Fibroblast of gingiva (primary cell): ENCODE measurements around the gene ETV4.

Experiments used
- DNase-seq: peaks from one replicate; pipeline ENCODE4 v3.0.0-alpha.2; 2011; ENCODE audit warnings: low read depth

ETV4 gene

DNA sequence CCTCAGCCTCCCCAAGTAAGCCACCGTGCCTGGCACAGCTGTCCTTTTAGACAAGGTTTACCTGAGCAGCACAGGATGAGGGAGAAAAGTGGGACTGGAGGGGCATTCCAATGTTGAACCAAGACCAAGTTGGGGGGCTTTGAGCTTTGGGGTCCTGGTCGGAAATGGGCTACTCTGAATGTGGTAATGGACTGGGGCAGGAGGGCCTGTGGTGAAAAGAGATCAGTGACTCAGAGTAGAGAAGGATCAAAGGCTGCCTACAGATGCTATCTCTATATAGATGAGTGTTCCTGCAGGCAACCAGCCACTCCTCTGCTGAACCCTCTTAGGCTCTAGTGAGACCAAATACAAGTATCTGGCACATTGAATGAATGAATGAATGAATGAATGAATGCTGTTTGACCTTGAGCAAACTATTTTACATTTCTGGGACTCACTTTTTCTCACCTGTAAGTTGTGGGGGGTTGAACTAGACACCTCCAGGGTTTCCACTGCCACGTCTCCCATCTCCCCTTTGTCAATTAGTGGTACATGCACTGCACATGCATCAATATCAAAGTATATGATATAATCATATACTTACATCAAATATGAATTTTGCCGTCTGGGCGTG is 26.3 kb upstream of the ETV4 start:
- no peak for DNase-seq

- DNase-seq = no peak
Observed at GRCh38 chr17:43570518-43570928, 24.4 kb upstream of the ETV4 start.

- no peak for DNase-seq
Observed at GRCh38 chr17:43568506-43569082, 22.5 kb upstream of the ETV4 start.

DNA sequence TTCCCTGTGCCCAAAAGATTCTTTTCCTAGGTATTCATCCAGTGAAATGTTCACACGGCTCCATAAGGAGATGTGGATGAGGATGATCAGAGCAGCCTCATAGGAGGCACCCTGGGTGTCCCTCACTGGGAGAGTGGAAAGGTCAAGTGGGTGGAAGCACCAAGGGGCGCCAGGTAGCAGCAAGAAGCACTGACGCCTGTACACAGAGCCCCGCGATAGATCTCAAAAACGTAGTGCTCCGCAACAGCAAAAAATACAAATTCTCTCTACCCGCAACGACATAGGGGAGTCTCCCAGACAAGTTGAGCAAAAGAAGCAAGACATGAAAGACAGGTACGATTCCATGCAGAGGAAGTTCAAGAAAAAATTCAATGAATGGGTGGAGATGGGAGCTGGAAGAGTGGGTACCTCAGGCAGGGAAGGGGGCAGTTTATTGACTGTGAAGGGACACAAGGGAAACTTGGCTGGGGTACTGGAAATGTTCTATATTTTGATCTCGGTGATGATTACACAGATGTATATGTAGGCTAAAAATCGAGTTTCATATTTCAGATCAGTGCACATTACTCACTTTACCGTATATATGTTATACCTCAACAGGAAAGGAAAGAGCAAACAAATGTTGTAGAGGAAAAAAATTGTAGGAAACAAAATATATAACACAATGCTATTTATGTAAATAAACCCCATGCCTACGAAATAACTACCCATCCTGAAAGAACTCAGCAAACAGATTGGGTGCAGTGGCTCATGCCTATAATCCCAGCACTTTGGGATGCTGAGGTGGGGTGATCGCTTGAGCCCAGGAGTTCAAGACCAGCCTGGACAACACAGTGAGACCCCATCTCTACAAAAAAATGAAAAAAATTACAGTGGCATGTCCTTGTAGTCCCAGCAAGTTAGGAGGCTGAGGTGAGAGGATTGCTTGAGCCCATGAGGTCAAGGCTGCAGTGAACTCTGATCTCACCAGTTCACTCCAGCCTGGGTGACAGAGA is 17.8 kb upstream of the ETV4 start:
- DNase-seq = no peak

- DNase-seq = no peak
Observed at GRCh38 chr17:43562679-43563599, 16.8 kb upstream of the ETV4 start.

- DNase-seq = no peak
Observed at GRCh38 chr17:43560461-43561427, 14.6 kb upstream of the ETV4 start.

DNA sequence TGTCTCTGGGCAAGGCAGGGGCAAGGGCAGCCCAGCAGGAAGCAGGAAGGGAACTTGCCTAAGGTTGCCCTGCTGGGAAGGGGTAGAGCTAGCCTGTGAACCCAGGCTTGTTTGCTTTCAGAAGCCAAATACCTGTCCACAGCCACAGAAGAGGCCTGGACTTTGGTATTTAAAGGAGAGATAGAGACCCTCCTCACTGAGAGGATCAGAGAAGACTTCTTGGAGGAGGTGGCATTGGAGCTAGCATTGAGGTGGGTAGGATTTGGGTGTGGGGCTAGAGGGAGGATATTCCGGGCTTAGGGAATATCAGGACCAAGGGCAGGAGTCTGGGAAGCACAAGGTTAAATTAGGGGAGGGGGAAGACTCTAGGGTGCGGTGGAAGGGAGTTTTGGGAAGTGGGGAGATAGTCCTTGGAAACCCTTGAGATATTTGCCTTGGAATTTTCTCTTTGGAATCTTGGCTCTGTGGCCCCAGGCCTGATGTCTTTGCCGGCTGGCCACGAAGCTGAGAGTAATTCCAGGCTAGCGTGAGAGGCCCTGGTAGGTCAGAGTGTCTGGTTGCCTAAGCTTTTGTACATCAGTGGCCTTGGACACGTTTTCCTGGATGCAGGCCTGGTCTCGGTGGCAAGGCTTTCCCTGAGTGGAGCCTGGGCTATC is 13.1 kb upstream of the ETV4 start:
- DNase-seq = no peak

DNA sequence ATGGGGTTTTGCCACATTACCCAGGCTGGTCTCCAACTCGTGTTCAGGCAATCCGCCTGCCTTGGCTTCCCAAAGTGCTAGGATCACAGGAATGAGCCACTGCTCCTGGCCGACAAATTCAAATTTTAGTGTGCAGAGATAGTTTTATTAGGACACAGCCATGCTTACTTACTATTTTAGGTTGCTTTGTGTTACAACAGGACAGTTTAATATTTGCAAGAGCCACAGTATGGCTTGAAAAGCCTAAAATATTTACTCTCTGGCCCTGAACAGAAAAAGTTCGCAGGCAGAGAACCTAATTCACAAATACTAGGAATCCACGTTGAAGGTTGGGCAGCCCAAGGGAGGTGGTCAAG is 12.6 kb upstream of the ETV4 start:
- no peak for DNase-seq

GRCh38 chr17:43556292-43556691 is 10.2 kb upstream of the ETV4 start:
- DNase-seq = peak; percentile 69

- DNase-seq = no peak
Observed at GRCh38 chr17:43554857-43555256, 8.7 kb upstream of the ETV4 start.

DNA sequence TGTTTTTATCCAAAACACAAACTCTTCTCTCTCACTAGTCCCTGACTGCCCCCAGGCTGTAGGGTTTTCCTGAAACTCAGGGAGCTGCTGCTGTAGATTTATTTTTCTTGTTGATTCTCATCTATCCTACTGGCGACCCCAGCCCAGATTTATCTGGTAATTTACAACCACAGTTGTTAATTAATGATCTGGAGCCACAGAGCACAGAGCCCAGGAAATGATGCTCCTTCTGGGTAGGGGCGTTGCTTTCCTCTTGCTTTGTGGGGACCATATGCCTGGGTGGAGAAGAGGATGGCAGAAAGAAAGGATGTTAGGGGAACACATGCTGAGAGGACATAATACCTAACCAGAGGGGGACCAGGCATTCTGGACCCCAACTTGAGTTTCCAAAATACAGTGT is 7.4 kb upstream of the ETV4 start:
- no peak for DNase-seq

DNA sequence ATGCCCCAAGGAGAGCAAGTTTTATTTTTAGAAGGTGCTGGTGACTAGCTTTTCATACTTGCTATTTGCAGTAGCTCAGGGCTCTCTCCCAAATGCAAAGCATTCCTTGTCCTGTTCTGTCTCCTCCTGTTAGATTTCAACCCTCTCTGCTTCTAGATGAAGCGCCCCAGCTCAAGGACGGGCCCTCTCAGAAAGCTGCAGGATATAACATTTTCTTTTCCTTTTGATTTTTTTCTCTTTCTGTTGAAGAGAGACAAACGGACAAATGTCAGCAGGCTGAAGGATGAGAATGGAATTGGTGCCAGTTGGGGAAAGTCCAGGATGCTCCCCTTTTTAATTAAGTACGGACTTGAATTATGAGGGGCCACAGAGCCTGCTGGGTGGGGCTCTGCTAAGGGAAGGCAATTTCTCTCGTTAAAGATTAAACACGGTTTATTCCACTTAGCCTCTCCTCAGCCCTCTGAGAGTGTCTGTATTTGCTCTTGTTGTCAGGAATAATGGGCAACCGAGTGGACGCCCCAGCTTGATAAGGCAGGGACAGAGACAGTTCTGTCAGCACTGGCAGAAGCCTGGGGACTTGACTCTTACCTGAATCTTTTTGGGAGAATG is 6.2 kb upstream of the ETV4 start:
- DNase-seq = no peak

DNA sequence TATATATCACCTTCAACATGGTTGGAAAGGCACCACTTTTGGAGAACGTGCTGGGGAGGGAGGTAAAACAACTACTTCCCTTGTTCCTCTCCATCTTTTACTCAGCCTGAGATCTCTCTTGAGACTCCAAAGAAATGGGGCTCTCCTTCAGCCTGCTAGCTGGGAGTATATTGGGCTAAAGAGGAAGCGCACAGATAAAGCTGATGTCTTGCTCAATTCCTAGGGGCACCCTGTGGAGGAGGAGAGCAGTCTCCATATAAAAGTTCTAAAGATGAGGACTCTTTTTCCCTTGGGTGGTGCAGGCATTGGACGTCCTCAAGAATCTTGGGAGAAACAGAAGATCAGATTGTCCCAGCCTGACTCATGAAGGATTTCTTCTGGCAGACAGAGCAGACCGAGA is 4.6 kb upstream of the ETV4 start:
- no peak for DNase-seq

GRCh38 chr17:43549496-43549895 is 3.4 kb upstream of the ETV4 start:
- DNase-seq = no peak

- DNase-seq = no peak
Observed at GRCh38 chr17:43548689-43549379, 2.7 kb upstream of the ETV4 start.

DNA sequence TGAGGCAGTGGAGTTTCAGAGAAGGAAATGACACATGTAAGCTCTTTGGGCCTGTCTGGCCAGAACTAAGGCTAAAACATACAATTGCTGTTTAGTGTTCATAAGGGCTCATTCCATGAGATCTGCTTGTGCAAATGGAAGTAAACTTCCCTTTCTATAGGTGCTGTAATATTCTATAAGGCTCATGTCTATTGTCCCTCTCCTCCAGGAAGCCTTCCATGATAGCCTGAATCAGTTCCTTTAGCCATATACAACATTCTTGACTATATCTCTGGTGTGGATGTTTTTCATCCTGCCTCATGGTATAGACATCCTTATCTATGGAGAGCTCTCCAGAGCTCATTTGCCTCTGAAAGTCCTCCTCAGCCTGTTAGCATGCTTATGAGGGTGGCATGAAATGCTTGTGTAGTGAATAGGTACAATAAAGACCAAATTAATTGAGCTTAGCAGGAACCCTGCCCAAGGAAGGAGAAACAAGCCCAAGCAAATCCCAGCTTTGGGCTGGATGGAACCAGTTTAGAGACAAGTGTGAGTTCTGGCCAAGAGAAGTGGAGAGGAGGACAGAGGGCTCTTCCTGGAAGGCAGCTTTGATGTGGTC is 1.6 kb upstream of the ETV4 start:
- no peak for DNase-seq

- DNase-seq = no peak
Observed at GRCh38 chr17:43547189-43547550, 1.0 kb upstream of the ETV4 start.

- no peak for DNase-seq
Observed at GRCh38 chr17:43545383-43545632, 832 bp downstream of the ETV4 start.
